ENCODE results near the gene IGFN1.

Gene IGFN1

DNA sequence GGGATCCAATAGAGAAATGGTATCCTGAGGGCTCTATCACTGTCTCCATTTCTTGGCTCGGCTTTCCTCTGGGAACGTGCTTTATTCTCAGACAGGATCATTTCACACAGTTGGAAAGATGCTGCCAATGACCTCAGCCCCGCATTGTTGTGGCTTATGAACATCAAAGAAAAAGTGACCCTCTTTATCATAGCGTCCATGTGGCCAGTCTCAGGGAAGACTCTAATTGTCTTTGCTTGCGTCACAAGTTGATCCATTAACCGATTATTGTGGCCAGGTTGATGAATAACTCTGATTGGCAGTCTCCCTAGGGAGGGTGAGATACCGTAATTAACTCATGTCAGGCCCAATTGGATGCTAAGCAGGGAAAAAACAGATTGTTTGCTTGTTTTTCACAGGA, 26.0 kb upstream of the IGFN1 start:
- no peak for DNase-seq

DNA sequence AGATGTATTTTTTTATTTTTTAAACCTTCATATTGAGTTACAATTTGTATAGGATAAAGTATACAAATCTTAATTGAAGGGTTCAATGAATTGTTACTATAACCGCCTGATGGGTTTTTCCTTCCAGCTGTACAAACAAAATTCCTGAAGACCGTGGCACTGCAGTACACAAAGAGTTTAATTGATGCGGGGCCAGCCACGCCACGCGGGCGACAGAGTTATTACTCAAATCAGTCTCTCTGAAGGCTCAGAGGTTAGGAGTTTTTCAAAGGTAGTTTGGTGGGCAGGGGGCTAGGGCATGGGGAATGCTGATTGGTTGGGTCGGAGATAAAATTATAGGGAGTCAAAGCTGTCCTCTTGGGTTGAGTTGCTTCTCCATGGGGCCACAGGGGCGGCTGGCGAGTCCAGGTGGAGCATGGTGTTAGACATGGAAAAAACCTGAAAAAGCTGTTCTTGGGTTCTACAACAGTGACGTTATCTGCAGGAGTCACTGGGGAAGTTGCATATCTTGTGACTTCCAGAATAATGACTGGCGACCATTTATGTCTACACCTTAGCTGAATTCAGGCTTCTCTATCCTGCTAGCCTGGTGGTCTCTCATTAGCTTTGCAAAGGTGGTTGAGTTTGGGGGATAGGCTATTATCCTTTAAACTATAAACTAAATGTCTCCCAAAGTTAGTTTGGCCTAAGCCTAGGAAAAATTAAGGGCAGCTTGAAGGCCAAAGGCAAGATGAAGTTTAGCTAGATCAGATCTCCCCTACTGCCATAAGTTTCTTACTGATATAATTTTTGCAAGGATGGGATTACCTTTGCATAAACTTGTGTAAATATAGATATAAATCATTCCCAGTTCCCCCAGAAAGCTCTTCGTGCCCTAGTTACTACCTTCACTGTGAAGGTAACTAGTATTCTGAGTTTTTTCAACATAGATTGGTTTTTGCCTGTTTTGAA, 23.3 kb upstream of the IGFN1 start:
- DNase-seq: no peak

DNA sequence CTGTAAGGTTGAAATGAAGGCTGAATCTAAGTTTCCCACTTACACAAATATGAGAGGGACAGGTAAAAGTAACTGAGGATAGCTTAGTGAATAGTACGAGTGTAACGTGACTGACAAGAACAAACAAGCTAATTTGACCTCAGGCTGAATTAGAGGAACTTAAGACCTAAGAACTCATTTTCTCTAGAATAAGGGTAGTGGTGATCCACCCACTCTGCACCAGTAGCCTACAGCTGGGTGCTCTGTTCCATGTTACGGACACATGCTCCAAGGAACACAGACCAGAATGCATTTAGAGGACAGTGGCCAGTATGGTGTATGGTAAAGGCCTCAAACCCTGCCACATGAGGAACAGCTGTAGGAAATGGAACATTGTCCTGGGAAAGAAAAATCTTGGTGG, 21.4 kb upstream of the IGFN1 start:
- DNase-seq: no peak

DNA sequence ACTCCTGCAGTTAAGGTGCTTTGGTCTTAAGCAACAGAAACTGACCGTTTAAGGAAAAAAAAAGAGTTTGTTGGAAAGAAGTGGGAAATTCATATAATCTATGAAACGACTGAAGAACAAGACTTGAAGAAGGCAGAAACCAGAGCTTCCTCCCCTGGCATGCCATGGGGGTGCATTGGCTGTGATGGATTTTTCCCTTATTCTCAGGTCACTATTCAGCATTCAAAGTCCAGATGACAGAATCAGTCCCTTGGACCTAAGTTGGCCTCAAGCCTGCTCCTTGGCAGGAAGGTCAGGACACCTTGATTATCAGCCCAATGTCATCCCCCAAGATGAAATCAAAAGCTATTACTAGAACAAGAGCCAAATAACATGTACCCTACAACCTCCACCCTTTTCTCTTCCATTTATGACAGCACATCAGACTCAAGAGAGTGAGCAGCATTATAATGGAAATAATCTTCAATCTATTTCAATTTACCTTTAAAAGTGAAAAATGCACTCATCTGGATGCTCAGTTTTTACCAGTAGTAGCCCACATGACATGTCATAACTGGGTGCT, 20.6 kb upstream of the IGFN1 start:
- DNase-seq: no peak

DNA sequence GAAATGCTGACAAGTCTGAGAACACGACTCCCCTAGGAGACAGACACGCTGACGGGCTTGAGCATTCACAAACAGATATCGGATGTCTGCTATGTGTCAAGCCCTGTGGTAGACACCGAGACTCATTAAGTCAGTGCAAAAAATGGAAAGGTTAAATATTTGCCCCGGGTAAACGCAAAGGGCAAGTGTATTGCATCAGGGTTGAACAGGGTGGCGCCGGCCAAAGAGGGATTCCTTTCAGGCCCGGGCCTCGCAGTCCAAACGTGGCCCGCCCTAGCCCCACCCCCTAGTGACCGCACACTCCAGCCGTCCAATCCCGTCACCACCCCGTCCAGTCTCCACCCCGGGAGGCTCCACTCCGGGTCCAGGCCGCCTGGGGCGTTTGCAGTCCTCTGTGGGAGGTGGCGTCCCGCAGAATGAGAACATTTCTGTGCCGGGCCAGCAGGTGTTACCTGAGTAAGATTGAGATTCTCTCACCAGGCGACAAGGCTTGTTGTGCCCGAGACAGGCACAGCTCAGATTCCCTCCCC, 20.0 kb upstream of the IGFN1 start:
- DNase-seq: peak; percentile 68

DNA sequence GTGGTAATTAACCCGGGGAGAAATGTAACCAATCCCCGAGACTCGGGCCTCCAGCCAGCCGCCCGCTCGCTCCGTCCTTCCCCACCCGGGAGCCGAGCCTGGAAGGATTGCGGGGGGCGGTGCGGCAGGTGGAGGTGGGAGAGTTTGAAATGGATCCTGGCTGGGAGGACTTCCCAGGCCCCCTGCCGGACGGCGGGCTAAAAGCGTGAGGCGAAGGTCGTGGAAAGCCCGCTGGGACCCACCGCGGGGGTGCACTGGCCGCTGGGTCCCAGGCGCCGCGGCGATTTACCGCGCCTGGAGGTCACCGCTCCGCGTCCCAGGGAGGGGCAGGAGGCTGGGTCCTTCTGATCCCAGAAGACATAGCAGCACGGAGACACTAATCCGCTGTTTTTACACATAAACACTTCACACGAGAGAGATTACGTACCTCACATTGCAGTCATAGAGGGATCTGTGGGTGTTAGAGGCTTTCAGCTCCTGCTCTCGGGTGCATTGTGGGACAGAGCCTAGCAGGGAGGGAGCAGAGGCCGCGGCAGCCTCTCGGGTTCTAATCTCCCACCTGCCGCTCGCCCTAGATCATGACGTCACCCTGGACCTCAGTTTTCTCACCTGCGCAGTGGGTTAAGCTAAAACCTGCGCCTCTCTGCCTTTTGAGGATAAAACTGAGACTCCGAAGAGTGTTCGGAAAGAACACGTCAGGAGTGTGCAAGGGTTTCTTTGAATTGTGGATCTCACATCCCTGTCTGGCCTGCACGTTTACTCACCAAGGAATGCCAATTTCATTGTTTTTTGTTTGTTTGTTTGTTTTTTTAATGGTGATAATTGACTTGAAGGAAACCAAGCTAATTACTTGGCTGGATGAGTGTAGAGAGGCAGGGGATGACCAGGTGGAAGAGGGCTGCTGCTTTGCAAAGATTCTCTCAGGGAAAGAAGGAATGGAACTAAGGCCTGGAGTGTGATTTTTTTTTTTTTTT, 19.3 kb upstream of the IGFN1 start:
- peak; percentile 60 for DNase-seq

DNA sequence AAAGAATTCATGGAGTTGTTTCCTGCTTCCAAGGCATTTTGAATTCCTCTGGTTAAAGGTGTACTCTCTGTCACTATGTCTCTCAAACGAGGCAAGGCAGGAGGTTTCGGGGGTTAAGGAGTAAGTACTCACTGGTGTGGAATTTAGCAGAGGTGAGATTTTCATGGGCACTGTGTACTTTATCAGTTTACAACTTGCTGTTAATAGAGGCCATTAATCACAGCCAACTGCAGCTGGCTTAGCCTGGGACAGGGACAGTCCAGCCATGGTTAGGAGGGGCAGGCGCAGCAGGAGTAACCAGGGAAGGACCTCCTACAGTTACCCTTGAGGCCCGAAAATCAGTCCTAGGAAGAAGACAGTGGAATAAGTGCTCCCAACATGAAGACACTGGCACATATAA, 18.3 kb upstream of the IGFN1 start:
- no peak for DNase-seq

DNA sequence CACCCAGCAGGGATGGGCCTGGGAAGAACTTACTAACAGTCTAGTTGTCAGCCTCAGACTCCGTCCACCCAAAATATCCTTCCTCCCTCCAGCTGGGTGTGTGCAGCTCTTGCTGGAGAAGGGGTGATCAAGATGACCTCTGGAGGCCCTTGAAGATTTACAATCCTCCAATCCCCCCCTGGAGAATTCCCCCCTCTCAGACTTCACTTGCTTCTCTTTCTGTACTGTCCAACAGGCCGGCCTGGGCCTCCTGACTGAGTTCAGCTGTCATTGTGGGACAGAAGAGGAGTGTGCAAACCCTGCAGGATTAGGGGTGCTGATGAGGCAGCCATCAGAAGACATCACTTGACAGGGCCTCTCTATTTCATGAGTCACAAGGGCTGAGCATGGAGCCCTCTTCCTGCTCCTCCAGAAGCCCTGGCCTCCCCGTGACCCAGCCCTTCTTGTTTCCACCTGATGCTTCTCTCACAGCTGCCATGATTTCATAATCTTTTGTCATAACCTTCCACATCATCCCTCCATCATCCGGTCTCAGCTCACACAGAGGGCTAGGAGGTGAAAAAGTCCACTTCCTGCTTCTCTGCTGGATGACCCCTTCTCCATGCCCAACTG, 17.5 kb upstream of the IGFN1 start:
- no peak for DNase-seq

DNA sequence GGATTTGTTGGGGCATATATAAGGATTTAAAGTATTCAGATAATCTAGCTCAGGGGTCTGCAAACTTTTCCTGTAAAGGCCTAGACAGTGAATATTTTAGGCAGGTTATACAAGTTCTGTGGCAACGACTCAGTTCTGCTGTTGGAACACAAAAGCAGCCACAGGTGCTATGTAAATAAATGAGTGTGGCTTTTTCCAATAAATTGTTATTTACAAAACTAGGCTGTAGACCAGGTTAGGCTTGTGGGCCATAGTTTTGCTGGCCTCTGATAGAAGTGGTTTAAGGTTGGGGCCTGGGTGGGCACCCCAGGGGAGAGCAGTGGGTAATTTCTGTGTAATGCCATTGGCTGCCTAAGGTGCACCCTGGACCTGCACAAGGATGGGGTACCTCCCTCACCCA, 16.9 kb upstream of the IGFN1 start:
- no peak for DNase-seq

DNA sequence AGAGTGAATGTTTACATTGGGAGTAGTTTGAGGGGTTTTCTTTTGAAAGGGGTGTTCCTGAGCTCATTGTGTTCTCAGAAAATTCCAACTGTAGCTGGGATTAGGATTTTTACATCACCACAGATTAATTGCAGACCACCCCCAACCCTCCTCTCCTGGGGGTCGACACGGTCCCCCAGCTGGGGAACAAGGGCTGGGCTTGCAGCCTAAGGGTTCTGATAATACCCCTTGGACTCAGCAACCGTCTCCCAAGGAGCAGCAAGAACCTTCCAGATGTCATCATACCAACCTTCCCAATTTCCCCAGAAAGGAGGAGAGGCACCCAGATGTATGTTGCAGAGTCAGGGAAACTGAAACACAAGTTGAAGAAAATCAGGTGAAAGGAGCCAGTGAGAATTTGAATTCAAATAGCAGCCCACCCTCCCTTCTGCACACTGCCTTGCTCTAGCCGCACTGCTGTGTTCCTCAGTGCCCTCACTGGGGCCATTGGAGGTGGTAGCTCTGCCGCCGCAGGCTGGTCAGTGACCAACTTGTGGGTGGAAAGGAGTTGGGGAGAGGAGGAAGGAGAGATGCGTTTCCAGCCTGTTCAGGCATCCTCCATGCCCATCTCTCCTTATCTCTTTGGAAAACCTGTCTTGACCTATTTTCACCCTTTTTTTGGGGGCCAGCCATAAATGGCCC, 14.7 kb upstream of the IGFN1 start:
- no peak for DNase-seq

DNA sequence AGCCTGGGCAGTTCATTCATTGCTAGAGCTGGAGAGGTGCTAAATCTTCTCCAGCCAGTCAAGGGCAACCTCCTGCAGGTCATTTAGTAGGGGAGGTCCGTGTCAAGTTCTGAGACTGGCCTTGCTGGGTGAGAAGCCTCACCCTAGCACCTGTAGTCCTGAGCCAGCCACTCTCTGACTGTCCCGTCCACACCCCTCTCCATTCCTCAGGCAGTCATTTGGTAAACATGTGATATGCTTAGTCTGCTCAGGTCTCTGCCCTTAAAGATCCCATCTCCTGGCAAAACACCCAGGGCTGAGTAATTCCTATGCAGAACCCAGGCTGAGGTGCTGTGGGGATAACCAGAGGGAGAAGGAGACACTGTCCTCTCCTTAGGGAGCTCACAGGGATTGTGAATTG, 13.7 kb upstream of the IGFN1 start:
- no peak for DNase-seq

DNA sequence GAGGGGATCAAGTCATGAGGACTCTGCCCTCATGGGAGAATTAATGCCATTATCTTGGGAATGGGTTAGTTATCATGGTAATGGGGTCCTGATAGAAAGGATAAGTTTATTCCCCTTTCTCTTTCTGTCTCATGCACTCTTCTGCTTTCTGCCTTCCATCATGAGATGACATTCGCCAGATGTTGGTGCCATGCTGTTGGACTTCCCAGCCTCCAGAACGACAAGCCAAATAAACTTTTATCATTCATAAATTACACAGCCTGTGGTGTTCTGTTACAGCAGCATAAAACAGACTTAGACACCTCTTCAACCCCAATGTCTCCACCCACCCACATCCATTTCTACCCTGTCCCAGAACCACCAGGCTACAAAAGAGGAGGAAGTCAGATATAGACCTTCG, 11.9 kb upstream of the IGFN1 start:
- no peak for DNase-seq

DNA sequence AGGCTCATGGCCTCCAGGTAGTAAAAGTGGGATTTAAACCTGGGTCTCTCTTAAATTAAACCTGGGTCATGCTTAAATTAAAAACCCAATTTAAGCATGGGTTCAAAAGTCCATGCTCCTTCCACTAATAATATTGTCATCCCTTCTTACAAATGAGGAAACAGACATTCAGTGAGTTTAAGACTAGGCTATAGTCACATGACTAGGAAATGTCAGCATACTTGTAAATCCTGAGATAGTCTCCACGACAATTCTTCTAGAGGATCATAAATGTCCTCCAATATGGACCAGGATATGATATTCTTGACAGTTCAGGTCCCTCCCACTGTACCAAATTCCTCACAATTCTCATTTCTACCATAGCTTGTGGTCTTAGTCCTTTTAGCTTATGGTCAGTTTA, 10.5 kb upstream of the IGFN1 start:
- no peak for DNase-seq

DNA sequence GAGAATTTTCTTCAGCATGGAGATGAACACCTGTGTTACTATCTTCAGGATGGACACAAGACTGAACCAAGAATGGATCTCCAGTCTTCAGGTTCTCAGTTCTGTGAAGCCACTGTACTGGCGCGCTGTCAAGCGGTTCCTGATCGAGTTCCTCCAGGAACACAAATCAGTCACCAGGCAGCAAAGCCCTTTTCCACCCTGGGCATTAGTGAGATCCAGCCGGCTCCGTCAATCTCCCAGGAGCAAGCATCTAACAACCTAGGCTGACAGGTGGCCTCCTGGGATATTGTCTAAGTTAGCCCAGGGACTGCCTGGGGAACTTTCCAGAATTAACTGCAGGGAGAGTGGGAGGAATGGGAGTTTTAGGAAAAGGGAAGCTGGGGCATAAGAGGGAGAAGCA, 9.7 kb upstream of the IGFN1 start:
- no peak for DNase-seq

DNA sequence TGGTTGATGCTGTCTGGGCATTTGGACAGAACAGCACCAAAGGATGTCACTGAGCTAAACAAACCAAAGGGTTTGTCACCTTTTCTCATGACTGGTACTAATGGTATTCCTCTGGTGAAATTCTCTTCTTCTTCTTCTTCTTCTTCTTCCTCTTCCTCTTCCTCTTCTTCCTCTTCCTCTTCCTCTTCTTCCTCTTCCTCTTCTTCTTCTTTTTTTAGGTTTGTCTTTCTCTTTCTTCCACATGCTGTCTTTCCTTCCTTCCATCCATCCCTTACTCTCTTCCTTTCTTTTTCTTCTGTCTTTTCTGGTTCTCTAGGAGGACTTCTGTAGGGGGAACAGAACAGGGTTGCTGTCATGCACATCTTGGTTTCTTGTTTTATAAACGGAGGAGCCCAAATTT, 9.3 kb upstream of the IGFN1 start:
- no peak for DNase-seq

DNA sequence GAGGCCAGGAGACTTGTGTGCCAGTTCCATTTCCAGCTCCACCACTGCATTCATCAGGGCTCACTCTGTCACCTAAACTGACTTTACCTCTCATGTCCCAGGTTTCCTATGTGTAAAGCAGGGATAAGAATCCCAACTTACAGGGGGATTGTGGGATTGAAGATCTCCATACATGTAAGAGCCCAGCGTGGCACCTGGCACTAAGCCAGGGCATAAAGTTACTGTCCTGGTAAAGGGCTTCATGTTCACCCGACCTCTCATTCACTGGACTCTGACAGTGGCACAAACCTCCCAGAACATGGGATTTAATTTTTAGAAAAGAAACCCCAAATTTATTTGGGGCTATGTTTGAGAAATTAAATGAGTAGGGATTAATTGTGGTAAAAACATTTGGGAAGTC, 8.9 kb upstream of the IGFN1 start:
- no peak for DNase-seq

DNA sequence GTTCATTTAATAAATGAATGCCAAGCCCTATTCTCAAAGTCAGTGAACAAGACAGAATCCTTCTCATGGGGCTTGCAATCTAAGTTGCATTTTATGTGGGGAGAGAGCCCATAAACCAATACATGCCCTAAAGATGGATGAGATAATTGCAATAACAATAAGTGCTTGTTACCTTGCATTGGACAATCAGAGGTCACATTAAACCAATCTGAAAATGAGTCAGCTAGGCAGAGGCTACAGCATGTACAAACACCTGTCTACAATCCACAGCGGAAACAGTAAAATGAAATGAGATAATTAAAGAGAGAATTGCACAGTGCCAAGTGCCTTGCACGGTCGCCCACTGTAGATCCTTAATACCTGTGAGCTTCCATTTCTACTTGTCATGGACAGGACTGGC, 7.4 kb upstream of the IGFN1 start:
- DNase-seq: no peak

DNA sequence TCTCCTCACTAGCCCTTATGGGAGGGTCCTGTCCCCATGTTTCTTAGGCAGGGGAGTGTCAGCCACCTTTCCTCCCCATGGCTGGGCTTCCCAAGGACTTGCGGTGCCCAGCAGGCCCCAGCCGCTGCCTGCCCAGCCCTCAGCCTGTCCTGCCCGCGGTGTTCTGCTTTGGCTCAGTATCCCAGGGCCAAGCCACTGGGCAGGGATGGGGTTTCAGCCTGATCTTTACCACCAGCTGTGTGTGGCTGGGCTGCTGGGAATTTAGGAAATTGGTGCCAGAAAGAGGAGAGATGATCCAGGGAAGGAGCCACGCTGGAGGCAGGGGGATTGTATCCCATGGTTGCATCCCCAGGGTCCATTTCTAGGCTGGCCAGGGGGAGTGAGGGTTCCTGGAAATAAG, 6.9 kb upstream of the IGFN1 start:
- DNase-seq: no peak

DNA sequence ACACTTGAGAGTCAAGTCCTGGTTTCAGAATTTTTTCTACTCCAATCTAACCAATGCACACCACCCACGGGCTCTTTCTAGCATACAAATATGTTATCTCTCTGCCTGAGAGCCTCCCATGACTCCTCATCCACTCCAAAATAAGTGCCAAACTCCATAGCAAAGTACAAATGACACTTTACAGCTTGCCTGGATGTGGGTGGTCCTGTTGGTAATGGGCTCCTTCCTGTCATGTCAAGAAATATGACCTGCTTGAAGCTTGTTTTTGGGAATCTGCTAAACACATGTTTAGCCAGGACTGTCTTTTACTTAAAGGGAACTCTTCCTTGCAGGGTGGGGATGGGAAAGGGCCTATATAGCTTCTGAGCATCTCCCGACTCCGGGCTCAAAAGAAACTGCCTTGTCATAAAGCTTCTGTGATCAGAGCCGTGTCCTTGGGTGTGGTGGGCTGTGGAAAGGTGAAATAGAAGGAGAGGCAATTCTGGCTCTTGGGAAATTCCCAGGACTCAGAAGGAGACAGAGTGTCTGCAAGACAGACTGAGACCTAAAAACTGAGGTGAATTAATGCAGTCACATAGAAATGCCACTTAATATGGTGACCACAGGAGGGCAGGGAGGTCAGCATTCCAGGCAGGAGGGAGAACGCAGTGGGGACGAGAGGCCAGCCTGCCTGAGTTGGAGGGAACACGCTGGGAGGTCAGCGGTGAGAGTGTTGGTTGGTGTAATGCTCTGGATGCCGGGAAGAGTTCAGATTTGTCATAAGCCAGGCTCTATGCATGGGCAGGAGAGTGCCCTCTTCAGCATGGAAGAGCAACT, 6.1 kb upstream of the IGFN1 start:
- DNase-seq: no peak

DNA sequence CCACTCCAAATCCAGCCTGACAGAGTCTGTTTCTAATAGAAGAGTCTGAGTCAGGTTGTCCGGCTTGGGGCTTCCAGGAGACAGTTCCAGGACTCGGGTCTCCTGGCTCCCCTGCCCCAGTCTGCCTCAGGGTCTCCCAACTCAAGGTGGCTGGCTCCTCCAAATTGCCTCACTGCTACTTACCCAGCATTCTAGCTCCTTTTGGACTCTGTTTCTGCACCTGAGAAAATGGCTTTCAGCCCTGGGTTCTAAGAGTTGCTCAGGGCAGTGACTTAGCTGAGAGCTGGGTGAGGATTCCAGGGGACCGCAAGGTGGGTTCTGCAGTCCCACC, 5.5 kb upstream of the IGFN1 start:
- no peak for DNase-seq

DNA sequence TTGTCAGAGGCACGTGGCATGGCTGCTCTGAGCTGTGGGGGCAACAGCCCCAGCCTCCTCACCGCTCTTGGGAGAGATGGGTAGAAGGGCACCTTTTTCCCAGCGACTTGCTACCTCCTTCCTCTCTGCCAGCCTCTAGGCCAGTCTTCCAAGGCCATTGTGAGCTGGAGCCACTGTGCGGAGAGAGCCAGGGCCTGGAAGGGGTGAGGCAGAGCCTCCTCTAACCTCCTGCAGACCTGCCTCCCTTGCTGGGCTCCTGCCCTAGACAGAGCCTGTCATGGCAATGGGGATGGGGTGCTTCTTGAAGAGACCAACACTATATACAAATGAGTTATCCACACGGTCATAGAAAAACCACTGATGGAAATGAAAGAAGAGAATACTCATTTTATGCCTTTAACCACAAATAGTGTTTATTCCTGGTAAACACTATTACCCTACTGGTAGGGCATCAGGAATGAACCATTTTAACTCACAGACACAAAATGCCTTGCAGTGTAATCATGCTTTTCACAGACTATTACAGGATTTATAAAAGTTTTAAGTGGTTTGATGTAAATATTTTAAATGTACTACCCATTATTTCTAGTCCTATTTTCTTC, 5.0 kb upstream of the IGFN1 start:
- DNase-seq: no peak

Data from DMS79 treated with DMSO at 0.1 percent for 48 hours (cell line).